K562 treated with DMSO at 1 percent for 12 hours (cell line): ENCODE data around the gene SRF. TPM values are rescaled to one million over a fixed set of nuclear protein-coding genes. Genes with fewer than 3 reads are reported as not detected.

Source experiments
- total RNA-seq: library from RNA; unstranded; fragments of 300-600 nt; gene quantifications from 2 replicates; pipeline ENCODE4 v1.2.3, GENCODE V29; 2022; ENCODE audit not compliant: insufficient read depth

Gene SRF
- 23.4 and 33.8 TPM in 2 replicates for total RNA-seq

DNA sequence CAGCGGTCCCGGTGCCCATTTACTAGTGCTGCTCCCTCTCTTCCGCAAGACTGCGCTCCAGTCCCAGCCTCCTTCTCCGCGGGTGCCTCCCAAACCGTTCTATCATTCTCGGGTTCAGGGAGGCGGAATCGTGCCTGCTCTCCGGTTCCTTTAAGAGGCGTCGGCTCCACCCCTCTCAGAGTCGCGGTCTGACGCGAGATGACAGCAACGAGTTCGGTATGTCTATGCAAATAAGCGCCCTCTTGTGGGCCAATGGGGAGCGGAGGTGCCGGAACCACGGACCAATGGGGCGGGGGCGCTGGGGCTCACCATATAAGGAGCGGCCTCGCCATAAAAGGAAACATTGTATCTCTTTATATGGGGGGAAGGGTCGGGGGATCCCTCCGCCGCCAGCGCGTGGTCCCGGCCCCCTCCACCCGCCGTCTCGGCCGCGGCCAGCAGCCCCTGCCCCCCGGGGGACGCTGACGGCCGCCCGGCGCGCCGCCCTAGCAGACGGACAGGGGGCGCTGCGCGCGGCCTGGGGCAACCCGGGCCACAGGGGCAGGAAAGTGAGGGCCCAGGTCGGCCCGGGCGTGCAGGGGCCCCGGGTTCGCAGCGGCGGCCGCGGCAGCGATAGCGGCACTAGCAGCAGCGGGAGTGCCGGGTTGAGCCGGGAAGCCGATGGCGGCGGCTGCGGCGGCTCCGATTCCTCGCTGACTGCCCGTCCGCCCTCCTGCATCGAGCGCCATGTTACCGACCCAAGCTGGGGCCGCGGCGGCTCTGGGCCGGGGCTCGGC, at the start of gene SRF:
SRF (plus strand) TSS at position 339 of the 776 bp plus-strand sequence; CDS start at position 727, 388 bp downstream.

DNA sequence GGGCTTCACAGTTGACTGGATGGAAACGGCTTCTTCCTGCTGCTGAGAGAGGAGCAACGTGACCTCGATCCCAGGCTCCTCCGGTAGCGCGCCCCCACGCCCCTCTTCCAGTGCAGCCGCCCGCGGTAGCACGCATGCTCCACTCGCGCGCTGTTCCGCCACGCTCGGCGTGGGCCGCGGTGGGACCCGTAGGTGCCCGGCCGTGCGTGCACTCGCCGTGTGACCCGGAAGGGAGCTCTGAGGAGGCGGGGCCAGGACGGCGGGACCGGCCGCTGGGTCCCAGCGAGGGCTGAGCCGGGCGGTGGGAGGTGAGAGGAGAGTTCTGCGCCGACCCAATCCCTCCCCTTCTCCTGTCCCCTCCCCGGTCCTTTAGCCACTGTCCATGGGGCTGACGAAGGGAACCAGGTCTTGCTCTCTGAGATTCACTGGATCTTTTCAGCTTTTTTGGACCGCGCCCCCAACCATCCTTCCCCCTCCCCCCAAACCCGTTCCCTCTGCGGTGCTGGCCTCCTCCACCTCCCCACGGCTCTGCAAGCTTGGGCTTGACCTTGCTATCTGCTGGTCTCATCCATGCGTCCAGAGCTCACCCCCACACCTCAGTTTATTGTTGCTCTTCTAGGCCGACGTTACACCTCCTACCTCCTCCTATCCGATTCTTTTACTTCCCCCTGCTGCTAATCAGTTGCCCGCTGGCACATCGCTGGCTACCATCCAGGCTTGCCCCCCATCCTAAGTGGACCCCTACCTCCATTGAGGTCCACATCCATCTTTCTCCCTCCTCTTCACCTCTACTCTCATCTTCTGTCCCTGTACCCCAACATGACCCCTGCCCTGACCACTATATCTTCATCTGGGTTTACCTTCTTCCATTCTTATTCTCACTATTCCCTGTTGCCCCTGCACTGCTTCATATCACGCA, 11.1 kb downstream of the SRF start, which contains the start of gene CUL9:
CUL9 (plus strand) TSS at position 255 of the 919 bp plus-strand sequence. CDS start 2,115 bp downstream, outside the sequence.

DNA sequence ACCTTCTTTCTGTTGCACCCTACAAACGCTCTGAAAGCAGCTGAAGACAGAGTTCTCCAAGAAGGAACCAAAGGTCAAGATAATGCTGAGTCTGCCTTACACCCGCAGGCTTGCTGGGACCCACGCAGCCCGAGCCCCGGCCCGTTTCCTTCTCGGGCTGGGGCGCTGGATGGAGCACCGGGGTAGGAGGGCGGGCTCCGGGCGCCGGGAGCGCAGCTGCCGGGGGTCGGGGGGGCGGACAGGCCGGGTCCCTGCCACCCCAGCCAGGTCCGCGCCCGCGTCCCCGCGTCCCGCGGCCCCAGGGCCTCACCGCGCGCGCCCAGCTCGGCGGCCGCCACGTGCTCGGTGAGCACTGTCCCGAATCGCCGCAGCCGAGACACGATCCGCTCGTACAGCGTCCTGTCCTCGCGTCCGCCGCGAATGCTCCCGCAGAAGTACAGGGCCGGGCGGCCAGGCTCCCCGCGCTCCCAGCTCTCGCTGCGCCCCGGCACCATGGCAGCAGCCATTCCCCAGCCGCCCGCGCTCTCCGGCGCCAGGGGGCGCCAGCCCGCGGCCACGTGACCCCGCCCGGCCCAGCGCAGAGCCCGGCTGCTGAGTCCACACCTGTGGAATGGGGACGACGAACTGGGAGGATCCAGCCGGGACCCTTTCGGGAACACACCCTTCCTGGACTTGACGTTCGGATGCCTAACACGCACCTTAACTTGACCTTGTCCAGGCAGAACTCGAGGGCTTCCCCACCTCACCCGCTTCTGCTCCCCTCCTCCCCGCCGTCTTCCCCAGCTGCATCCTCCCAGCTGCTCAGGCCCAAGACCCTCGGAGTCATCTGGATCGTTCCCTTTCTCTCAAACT, 58.1 kb downstream of the SRF start, which contains the start of gene DNPH1:
DNPH1 (minus strand) TSS at position 531 of the 852 bp plus-strand sequence; CDS start at position 506, 25 bp downstream.

Other genes with a start within 250 kb of the SRF start
- gene CNPY3, start 241.8 kb upstream of the SRF start, total RNA-seq = 26.2 and 29.2 TPM in 2 replicates
- not detected in 2 replicates for gene GNMT, start 210.5 kb upstream of the SRF start, total RNA-seq
- 40.6 and 51.9 TPM in 2 replicates for gene PEX6, start 192.1 kb upstream of the SRF start, total RNA-seq
- gene PPP2R5D, start 186.7 kb upstream of the SRF start, total RNA-seq = 28.8 and 63.1 TPM in 2 replicates
- gene MEA1, start 157.3 kb upstream of the SRF start, total RNA-seq = 103 and 123 TPM in 2 replicates
- gene KLHDC3, start 157.0 kb upstream of the SRF start, total RNA-seq = 176 and 182 TPM in 2 replicates
- 89.7 and 118 TPM in 2 replicates for gene RRP36, start 149.6 kb upstream of the SRF start, total RNA-seq
- 19.4 and 31.7 TPM in 2 replicates for gene CUL7, start 117.4 kb upstream of the SRF start, total RNA-seq
- gene MRPL2, start 111.8 kb upstream of the SRF start, total RNA-seq = 113 and 127 TPM in 2 replicates
- 22.5 and 34.5 TPM in 2 replicates for gene KLC4, start 111.6 kb upstream of the SRF start, total RNA-seq
- 9.1 and 16.9 TPM in 2 replicates for gene PTK7, start 95.0 kb upstream of the SRF start, total RNA-seq
- 17.5 and 22.0 TPM in 2 replicates for gene CUL9, start 10.9 kb downstream of the SRF start, total RNA-seq
- 185 and 274 TPM in 2 replicates for gene DNPH1, start 58.2 kb downstream of the SRF start, total RNA-seq
- gene TTBK1, start 72.2 kb downstream of the SRF start, total RNA-seq = not detected in 2 replicates
- not detected in 2 replicates for gene SLC22A7, start 127.0 kb downstream of the SRF start, total RNA-seq
- 1.3 TPM in 1 of 2 replicates, not detected in the other for gene CRIP3, start 137.6 kb downstream of the SRF start, total RNA-seq
- gene ZNF318, start 198.4 kb downstream of the SRF start, total RNA-seq = 5.9 and 28.7 TPM in 2 replicates